Amniotic epithelial cell (primary cell): ENCODE data around the gene TMCC1.
"Not testable (repeated sequence)": the region's sequence is repeated elsewhere in the genome, so short reads cannot be mapped to it uniquely, and the experiment has no call there.

Source experiments
- DNase-seq: peaks from one replicate; pipeline ENCODE4 v3.0.0-alpha.2; 2010; ENCODE audit warnings: low read depth

Gene TMCC1

DNA sequence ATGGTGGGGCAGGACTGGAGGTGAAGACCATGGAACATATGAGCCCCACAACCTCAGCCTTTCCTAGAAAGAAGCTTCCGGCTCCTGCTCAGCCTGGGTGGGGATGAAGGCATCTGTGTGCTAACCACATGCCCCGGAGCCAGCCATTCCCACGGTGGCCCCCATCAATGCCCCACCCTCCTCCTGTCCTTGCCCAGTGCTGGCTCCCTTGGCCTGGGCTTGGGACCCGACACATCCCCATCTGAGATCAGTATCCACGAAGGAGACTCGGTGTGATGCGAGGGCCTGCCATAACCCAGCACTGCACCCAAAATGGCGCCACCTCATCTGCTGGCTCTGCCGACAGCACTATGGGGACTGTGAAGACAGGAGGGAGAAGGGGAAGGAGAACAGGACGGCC, 270.6 kb downstream of the TMCC1 start:
- no peak for DNase-seq

DNA sequence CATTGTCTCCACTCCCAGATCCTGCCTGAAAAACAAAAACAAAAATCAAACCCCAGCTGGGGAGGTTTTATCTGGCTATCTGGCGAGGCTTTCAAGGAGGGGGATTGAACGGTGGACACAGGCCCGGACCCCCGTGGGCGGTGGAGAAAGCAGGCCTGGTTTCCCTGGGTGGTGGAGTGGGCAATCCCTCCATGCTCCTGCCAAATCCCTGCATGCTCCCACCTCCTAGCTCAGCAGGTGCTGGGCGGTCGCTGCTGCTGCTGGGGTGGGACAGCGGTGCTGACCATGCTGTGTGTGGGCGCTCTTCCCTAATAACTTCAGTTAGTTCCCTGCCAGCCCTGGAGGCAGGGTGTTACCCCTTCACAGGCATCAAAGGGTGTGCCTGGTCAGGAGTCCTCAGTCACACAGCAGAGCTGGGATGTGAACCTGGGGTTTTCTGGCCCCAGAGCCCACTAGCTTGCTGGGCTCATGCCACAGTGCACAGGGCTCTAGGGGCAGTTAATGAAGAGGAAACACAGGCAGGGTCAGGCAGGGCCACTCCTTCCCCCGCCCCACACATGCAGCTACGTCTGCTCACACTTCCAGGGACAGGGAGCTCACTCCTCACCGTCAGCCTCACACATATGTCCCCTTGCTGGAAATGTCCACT, 271.2 kb downstream of the TMCC1 start:
- no peak for DNase-seq

DNA sequence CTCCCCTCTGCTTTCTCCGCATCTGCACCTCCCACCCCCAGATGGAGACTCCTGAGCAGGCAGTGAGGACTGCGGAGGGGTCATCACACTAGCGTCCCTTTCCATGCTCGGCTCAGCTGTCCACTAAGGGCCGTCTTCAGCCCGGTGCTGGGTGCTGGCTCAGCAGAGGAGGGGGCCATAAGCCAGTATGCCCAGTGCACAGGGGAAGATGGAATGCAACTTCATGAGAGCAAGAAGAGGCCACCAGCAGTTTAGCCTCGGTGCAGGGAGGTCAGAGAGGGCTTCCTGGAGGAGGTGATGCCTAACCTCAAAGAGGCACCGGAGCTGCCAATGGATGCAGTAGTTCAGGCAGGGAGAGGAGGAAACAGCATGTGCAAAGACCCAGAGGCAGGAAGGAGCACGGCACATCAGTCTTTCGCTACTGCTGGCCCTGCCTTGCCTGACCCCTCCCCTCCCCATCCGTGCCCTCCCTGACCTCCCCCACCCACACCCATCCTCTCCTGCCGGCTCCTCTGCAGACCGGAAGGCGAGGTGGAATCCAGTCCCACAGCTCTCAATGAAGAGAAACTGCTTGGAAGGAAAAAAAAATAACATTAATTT, 271.8 kb downstream of the TMCC1 start:
- DNase-seq: no peak

DNA sequence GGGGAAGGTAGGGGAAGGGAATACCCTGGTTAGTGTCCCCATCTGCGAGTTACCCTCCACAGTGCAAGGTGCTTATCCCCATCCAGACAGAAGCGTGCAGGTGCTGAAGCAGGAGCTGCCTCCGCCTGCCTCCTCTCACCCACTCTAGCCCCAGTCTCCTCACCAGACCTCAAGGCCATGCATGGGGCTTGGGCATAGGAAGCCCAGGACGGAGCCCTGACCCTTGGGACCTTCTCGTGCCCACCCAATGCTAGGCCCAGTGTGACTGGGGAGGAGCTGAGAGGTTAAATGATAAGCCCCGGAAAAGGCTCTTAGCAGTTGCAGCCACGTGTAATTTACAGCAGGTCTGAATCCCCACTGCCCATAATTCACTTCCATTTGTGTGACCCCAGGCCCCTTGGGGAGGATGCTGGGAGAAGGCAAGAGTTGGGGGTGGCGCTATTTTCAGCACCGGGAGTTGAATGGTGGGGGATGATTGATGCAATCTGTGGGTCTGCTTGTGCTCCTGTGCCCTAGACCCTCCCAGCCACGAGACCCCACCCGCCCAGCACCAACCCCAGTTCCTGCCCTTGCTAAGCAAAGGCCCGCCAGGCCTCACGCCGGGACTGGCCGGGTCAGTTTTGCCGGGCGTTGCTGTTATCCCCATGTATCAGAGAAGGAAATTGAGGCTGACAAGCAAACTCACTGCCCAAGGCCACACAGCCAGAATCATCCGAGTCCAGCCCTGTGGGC, 272.5 kb downstream of the TMCC1 start:
- no peak for DNase-seq

DNA sequence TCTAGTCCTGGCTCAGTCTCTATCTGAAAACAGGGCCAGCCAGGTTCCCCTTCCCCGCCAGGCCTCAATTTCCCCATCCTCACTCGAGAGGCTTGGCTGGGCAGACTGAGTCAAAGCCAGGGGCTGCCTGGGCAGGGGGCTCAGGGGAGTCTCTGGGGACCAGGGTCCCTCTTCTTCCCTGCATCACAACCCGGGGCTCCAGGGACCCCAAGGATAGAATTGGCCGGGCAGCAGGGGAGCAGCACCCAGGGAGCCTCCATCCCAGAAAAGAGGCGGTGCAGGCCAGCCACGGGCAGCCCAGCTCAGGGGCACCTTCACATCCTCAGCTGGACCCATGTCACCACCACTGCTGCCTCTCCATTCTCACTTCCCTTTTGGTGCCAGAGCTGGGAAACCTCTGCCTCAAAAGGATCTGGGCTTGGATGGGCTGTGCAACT, 273.8 kb downstream of the TMCC1 start:
- no peak for DNase-seq

DNA sequence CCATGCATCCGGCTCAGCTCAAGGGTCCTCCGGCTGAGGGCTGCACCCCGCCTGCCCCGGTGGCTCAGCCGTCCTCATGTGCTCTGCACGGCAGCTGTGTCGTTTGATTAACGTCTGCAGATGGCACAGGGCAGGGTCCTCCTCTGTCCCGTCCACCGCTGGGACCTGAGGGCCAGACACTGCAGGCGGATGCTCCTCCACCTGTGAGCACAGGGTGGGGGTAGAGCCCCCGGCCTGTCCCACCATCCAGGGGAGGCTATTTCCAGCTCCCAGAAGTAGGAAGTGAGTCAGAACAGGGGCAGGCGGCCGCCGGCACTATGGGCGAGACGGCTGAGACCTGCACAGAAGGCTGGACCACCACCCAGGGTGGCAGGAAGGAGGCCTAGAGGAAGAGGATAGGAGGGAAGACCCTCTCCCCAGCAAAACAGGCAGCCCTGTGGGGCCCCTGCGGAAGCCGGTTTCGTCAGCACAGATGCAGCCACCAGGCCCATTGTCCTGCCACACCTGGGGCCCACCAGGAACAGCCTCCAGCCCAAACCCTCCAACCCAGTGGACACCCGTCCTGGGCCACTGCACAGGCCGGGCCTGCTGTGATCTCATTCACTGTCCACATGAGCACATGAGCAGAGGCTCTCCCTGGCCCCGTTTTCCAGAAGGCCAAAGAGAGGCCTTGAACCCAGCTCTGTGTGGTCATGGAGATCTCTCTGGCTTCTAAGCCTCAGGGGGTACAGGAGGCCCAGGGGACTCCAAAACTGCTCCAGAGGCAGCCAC, 274.4 kb downstream of the TMCC1 start:
- DNase-seq: no peak

DNA sequence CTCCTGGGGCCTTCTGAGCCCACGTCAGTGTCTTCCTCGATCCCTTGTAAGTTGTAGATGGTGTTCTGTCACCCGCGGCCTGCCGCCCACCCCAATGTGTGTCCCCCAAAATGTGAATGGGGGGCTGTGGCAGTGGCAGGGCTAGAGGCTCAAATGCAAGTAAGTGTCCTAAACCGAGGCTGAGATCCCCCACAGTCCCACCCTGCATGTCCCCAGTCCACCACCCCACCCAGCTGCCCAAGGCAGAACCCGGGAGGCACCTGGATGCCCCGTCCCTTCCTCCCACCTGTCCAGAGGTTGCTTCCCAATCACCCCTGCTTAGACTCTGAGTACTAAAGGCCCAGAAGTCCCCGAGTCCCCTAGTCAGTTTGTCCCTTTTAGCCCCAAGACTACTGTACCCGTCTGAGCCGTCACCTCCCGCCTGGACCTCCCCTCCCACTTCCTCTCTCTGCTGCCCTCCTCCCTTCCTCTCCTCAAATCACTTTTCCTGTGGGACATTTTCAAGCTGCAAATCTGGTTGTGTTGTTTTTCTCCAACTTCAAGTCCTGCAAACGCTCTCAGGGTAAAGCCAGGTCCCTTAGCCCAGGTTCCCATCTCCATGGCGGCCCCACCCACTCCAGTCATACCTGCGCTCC, 275.2 kb downstream of the TMCC1 start:
- no peak for DNase-seq

DNA sequence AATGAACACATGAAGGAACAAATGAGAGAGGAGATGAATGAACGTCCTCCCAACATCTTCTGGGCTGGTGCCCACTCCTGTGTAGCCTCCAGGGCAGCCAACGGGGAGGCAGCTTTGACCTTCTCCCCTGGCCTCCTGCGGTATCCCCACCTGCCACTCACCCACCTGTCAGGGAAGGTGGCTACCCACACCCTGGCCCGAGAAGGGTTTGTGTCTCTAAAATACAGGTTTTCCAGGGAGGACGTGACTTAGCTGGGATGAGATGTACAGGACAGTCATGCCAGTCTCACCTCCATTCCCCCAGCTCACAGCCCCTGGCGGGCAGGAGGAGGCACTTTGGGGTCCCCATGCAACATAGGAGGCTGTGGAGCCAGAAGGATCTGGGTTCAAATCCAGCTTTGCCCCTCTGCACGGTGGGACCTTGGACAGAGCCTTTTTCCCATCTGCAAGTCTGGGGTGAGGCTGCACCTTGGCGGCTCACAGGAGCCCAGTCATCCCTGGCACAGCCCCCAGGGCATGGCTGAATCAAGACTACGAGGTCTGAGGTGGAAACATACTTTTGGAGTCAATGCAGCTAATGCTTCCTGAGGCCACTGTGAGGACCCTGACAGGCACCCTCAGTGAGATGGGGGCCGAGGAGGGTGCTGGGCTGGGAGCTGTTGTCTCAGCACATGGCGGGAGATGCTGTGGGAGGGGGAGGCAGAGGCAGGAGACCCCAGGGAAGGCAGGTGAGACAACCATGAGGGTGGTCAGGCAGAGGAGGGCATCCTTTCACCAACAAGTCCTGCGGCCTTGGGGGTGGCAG, 275.9 kb downstream of the TMCC1 start:
- no peak for DNase-seq

DNA sequence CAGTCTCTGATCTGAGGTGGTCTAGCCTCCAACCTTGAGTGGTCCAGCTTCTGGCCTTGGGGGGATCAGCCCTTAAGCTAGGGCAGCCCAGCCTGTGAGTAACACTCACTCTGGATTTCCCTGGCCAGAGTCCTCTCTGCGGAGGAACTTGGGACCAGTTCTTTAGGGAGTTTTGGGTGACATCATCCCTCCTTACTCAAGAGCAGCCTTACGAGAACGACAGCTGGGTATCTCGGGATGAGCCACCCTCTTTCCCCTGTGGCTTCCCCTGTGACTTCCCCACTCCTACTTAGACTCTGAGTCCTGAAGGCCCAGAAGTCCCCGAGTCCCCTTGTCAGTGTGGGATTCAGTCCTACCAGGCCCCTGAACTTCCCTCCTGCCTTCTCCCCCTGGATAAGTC, 276.8 kb downstream of the TMCC1 start:
- peak; percentile 60 for DNase-seq

DNA sequence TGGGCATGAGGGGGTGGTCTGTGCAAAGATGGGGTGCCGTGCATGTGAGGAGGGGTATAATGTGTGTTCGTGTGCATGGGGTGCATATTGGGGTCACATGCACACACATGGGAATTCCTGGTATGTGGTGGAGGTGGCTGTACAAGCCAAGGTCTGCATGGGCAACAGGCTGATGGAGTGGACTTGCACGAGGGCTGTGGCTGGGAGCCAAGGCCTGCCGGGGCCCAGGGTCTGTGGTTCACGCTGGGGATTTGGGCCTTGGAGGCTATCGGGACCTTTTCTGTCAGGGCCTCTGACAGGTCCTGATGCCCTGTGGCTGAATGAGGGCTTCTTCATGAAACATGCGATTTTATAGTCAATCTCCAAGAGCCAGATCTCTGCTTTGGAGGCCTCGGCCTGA, 277.2 kb downstream of the TMCC1 start:
- no peak for DNase-seq

DNA sequence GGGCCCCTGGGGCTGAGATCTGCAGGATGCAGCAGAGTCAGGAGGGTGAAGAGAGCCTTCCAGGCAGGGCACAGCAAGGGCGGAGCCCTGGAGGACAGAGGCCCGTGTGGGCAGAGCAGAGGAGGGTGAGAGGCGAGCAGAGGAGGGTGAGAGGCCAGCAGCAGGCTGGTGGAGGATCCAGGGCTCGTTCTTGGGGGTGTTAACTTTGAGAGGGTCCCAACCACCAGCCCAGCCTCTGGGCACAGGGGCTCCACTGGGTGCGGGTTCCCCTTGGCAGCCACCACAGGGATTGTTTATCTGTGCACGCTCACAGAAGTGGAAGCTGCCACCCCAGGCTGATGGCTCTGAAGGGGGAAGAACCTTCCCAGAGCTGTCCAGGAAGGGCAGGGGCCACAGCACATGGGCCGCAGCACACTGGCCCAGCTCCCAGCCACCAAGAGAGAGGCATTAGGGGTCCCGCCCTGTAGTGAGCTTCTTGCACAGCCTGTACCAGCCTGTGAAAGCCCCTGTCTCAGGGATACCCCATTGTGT, 277.7 kb downstream of the TMCC1 start:
- DNase-seq: no peak

DNA sequence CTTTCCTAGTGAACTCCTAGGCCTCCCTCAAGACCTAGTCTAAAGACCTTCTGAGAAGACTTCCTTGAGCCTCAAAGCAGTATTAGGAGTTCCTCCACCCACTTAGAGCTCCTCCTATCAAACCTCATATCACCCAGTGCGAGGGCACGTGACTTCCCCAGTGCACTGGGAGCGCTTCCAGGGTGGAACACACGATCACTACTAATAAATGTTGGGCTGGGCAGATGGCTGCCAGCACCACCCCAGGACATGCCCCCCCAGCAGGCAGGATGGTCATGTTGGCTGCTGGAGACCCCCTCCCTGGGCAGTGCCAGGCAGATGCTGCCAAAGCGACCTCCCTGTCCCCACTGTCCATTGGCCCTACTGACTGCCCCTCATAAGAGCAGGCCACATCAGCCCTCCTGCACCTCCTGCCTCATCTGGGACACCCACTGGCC, 278.6 kb downstream of the TMCC1 start:
- no peak for DNase-seq

DNA sequence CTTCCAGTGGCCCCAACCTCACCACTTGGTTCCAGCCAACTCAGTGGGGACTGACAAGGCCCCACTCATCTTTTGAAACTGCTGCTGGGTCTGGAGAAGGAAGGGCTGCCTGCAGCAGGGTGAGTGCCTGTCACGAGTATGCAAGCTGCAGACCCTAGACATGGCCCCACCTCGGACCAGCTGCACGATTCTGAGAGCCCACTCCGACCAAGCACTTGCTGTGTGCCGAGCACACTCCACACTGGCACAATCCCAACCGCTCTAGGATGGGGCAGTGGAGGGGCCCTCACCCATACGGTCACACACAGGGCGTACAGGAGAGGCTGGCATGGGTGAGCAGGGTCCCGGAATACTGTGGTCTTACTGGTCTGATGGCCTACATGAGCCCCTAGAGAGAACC, 279.1 kb downstream of the TMCC1 start:
- no peak for DNase-seq

DNA sequence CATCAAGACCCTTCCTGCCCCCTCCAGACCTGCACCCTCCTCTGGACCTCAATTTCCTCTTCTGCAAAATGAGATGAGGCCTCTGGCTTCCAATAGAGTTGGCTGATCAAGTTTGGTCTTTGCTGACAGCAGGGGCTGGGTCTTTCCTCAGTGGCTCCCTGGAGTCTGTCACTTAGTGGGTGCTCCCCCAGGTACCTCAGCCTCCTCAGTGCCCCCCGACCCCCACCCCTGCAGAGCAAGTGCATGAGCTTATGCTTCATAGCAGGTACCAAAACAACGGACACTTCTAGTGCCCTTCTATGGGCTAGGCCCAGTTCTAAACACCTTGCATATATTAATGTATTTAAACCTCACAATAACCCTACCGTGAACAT, 280.2 kb downstream of the TMCC1 start:
- DNase-seq: no peak

DNA sequence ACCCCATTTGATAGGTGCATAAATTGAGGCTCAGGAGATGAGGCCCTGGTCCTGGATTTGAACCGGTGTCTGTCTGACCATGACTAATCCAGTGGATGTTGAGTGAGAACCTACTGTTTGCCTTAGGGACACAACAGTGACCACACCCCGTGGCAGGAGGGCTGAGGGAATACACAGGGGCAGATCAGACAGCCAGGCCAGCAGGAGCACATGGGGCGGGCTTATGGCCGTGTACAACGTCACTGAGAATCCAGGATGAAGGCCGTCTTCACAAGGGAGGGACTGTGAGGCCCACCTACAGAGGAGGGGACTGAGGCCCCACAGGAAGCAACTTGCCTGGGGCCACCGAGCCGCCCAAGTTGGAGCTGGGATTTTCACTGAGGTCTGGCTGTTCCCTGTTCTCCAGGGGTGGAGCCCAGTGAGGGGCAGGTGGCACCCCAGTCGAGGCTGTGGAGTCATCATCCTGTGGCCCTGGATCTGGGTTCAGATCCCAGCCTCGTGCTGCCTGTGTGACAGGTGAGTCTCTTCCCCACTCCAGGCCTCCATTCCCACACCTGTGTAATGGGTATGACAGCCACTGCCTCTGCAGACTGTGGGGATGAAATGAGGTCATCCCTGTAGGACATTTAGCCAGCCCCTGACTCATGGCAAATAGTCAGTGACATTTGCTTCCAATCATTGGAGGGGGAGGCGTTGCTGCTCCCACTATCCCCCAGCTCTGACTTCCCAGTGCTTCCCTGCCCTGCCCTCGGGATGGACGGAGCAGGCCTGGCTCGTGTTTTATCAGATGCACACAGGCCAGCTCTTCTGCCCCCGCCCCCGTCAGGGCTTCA, 280.8 kb downstream of the TMCC1 start:
- DNase-seq: no peak

DNA sequence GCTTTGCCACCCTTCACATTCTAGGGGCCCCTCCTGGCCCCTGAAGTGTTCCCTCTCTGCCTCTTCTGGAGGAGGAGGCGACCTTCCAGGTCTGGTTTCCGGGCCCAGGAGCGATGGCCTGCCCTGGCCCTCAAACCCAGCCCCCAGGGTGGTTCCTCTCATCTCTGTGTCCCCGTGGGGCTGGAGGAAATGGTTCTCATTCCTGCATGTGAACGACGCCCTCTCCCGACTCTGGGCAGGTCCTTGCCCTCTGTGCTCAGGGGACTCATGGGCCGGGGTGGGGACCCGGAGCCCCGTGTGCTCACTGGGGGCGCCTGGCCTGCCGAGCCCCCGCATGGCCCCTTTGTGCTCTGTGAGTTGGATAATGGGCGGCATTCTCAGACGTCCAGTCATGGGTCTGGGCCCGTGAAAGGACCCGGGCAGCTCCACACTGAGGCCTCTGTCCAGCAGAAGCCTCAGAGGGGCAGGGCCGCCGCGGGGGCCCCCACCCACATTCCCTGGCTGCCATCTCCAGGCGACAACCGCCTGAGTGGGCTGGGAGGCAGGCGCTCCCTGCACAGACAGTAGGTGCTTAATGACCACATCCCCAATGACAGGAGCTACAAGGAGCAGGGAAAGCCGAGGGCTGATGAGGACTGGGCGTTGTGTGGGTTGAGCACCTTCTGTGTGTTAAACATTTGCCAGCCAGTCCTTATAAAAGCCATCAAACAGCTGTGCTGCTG, 281.5 kb downstream of the TMCC1 start:
- peak; percentile 62 for DNase-seq

DNA sequence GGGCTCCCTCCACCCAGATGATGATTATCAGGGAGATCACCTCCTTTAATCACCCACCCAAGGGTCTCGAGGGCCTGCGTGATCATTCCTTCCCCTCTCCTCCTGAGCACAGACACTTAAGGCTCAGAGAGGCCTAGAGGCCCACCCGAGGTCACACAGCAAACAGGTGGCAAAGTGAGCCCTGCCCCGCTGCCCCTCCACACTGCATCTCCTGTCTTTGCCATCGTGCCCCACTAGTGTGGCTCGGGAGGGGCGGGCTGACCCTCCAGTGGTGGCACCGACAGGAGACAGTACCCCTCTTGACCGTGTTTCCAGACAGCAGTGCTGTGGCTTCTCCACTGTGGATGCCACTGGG, 282.1 kb downstream of the TMCC1 start:
- DNase-seq: no peak

DNA sequence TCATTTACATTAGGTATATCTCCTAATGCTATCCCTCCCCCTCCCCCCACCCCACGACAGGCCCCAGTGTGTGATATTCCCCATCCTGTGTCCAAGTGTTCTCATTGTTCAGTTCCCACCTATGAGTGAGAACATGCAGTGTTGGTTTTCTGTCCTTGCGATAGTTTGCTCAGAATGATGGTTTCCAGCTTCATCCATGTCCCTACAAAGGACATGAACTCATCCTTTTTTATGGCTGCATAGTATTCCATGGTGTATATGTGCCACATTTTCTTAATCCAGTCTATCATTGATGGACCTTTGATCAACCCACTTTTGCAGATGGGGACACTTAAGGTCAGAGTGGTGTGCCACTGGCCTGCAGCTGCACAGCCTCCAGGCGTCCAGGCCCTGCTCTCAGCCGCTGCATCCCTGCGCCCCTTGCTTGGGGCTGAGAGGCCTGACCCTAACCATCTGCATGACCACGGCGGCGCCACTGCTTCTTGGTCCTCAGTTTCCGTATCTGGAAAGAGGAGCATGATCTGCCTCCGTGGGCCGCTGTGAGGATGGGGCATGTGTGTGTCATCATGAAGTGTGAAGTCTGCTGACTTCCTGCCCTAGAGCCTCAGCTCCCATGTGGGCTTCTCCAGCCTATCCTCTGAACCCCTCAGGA, 282.6 kb downstream of the TMCC1 start:
- DNase-seq: not testable (repeated sequence)

DNA sequence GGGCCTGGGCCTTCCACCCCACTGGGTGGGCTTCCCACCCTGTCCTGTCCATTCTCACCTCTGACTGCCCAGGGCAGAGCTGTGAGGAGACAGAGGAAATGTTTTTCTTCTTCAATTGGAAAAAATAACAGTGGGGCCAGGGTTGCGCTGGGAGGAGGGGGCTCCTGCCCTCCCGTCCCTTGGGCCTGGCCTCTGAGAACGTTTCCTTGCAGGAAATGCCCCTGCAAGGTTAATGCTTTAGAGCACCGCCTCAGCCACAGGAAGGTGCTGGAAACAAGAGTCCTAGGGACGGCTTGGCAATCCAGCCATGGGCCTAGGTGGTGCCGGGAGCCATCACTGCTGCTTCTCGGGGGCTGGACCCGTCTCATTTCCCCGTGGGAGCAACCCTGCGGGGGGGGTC, 283.2 kb downstream of the TMCC1 start:
- no peak for DNase-seq
